Activated B cell treated with CpG ODN at 0.5 μM for 24 hours (primary cell): Measurements from ENCODE around the gene RMND1. TPM values are rescaled to one million over a fixed set of nuclear protein-coding genes. Genes with fewer than 3 reads are reported as not detected.
A peak's percentile ranks its signal among the peaks of the same experiment; 100 is the strongest.

ENCODE experiments used
- ATAC-seq: fragments of 200-7000 bp; cut with Tn5 transposase; one replicate; pipeline ENCODE4 v1.10.0; 2021; ENCODE audit warnings: low read depth, mild to moderate bottlenecking, moderate library complexity
- CTCF ChIA-PET: fragments of 350-600 bp; sonication (Branson Sonifier 250); formaldehyde crosslinking; loops from one replicate; lab custom pipeline; 2021; ENCODE audit warnings: antibody characterized with exemption; lab: Charles Lee
- POLR2A ChIA-PET: fragments of 350-600 bp; sonication (Branson Sonifier 250); formaldehyde crosslinking; loops from one replicate; lab custom pipeline; 2021; ENCODE audit warnings: antibody characterized with exemption; lab: Charles Lee
- DNase-seq: peaks from one replicate; pipeline ENCODE4 v3.0.0; 2022
- H3K27ac Mint-ChIP-seq: one replicate; pipeline ENCODE4 v1.8.0; 2020; ENCODE audit warnings: mixed read lengths
- H3K27me3 Mint-ChIP-seq: one replicate; pipeline ENCODE4 v1.8.0; 2021; ENCODE audit warnings: mixed read lengths
- H3K36me3 Mint-ChIP-seq: one replicate; pipeline ENCODE4 v1.8.0; 2021; ENCODE audit warnings: low read depth, mixed read lengths
- H3K4me1 Mint-ChIP-seq: one replicate; pipeline ENCODE4 v1.8.0; 2021; ENCODE audit warnings: mixed read lengths
- H3K4me3 Mint-ChIP-seq: one replicate; pipeline ENCODE4 v1.8.0; 2020; ENCODE audit warnings: mild to moderate bottlenecking, mixed read lengths
- H3K9me3 Mint-ChIP-seq: one replicate; pipeline ENCODE4 v1.8.0; 2020; ENCODE audit warnings: mixed read lengths
- CTCF ChIP-seq: fragments of 200-600 bp; IDR thresholded peaks from one replicate; pipeline ENCODE4 v1.8.0; 2022; ENCODE audit warnings: antibody characterized with exemption, mild to moderate bottlenecking
- intact Hi-C: fragments of 100-400 bp; cut with micrococcal nuclease; formaldehyde crosslinking; loops from one replicate; pipeline ENCODE4 v1.15.1; 2024
- total RNA-seq: library from RNA; stranded (reverse); gene quantifications from 2 replicates; pipeline ENCODE4 v1.2.3, GENCODE V29; 2022

RMND1 gene
- total RNA-seq, 1 donor from 2014 or later: 17.1 TPM

GRCh38 chr6:151412909-151413308 is 39.0 kb downstream of the RMND1 start:
- H3K9me3 Mint-ChIP-seq: no peaks in the 10 kb centered on the region
- POLR2A ChIA-PET: no interaction called here
- CTCF ChIA-PET: no interaction called here
- no peak overlapping the region for H3K4me3 Mint-ChIP-seq
- TF ChIP-seq CTCF: no peak
- H3K36me3 Mint-ChIP-seq: peaks cover 66% of the 10 kb centered on the region
- ATAC-seq: no peak
- H3K4me1 Mint-ChIP-seq: peaks cover 19% of the 10 kb centered on the region
- no peak for DNase-seq
- H3K27ac Mint-ChIP-seq: no peak overlapping the region
- intact Hi-C loops: no loop called here
- H3K27me3 Mint-ChIP-seq: no peaks in the 10 kb centered on the region

GRCh38 chr6:151409679-151410078 is 42.2 kb downstream of the RMND1 start:
- intact Hi-C loops: loop anchor here (1.0 kb wide), 1 partner anchor 19 kb away; no protein-coding TSS in a partner anchor

GRCh38 chr6:151409260-151409659 is 42.7 kb downstream of the RMND1 start:
- H3K4me3 Mint-ChIP-seq: peak overlapping the region; percentile 9
- DNase-seq: no peak
- peaks cover 56% of the 10 kb centered on the region for H3K36me3 Mint-ChIP-seq
- no peaks in the 10 kb centered on the region for H3K27me3 Mint-ChIP-seq
- ChIA-PET CTCF (no interaction called here), POLR2A (interaction anchor here (0.7 to 1.4 kb wide), 4 partner anchors 19 to 59 kb away, joined by 3 to 7 read pairs (median 4); no protein-coding TSS in a partner anchor)
- ATAC-seq: peak; percentile 72
- H3K27ac Mint-ChIP-seq: peak overlapping the region; percentile 60
- no peak for TF ChIP-seq CTCF
- peaks cover 19% of the 10 kb centered on the region for H3K4me1 Mint-ChIP-seq
- H3K9me3 Mint-ChIP-seq: no peaks in the 10 kb centered on the region
- intact Hi-C loops: loop anchor here (1.0 kb wide), 1 partner anchor 19 kb away; no protein-coding TSS in a partner anchor

More at GRCh38 chr6:151409679-151410078, 42.2 kb downstream of the RMND1 start:
- ATAC-seq: no peak
- DNase-seq: no peak
- POLR2A ChIA-PET: interaction anchor here (1.0 to 1.4 kb wide), 3 partner anchors 19 to 59 kb away, joined by 3 to 7 read pairs (median 3); no protein-coding TSS in a partner anchor
- Mint-ChIP-seq H3K36me3 (peaks cover 57% of the 10 kb centered on the region), H3K4me1 (peaks cover 19% of the 10 kb centered on the region), H3K27me3 (no peaks in the 10 kb centered on the region), H3K9me3 (no peaks in the 10 kb centered on the region), H3K4me3 (peak overlapping the region; percentile 9), H3K27ac (peak overlapping the region; percentile 60)
- CTCF ChIA-PET: no interaction called here
- TF ChIP-seq CTCF: no peak

- Mint-ChIP-seq H3K27me3 (no peaks in the 10 kb centered on the region), H3K36me3 (peaks cover 55% of the 10 kb centered on the region), H3K4me1 (peaks cover 19% of the 10 kb centered on the region), H3K27ac (peak overlapping the region; percentile 60), H3K9me3 (no peaks in the 10 kb centered on the region), H3K4me3 (no peak overlapping the region)
- CTCF ChIA-PET: no interaction called here
- POLR2A ChIA-PET: interaction anchor here (0.7 to 1.4 kb wide), 4 partner anchors 18 to 58 kb away, joined by 3 to 7 read pairs (median 4); no protein-coding TSS in a partner anchor
- intact Hi-C loops: loop anchor here (1.0 kb wide), 1 partner anchor 19 kb away; no protein-coding TSS in a partner anchor
- TF ChIP-seq CTCF: no peak
- no peak for ATAC-seq
- no peak for DNase-seq
Measured at GRCh38 chr6:151408858-151409257, 43.1 kb downstream of the RMND1 start.

- peaks cover 44% of the 10 kb centered on the region for H3K36me3 Mint-ChIP-seq
- H3K9me3 Mint-ChIP-seq: no peaks in the 10 kb centered on the region
- ATAC-seq (no peak), DNase-seq (no peak)
- no peaks in the 10 kb centered on the region for H3K27me3 Mint-ChIP-seq
- H3K27ac Mint-ChIP-seq: no peak overlapping the region
- no peak for TF ChIP-seq CTCF
- H3K4me1 Mint-ChIP-seq: peaks cover 27% of the 10 kb centered on the region
- ChIA-PET CTCF (no interaction called here), POLR2A (interaction anchor here (0.6 kb wide), 1 partner anchor 14 kb away, joined by 3 read pairs; no protein-coding TSS in a partner anchor)
- H3K4me3 Mint-ChIP-seq: no peak overlapping the region
- intact Hi-C loops: no loop called here
Measured at GRCh38 chr6:151403919-151404308, 48.0 kb downstream of the RMND1 start.
